SK-N-SH treated with all-trans-retinoic acid at 6 μM for 48 hours (cell line): ENCODE measurements around the gene COQ7.

Experiments
- ATAC-seq: fragments of 200-7000 bp; cut with Tn5 transposase; 3 replicates; pipeline ENCODE4 v1.9.1; 2020; ENCODE audit warnings: mild to moderate bottlenecking, moderate library complexity
- ARNTL ChIP-seq: fragments of 450-650 bp; formaldehyde crosslinking; IDR thresholded peaks from 2 replicates; pipeline ENCODE4 v1.5.0; 2020; ENCODE audit warnings: low read depth, mild to moderate bottlenecking, moderate library complexity, borderline replicate concordance
- BACH2 ChIP-seq: fragments of 250-450 bp; sonication (Bioruptor Pico); IDR thresholded peaks from 2 replicates; pipeline ENCODE4 v1.9.0; 2021; ENCODE audit warnings: mild to moderate bottlenecking, borderline replicate concordance
- CSDC2 ChIP-seq: fragments of 250-450 bp; sonication (Bioruptor Pico); IDR thresholded peaks from 2 replicates; pipeline ENCODE4 v1.5.0; 2020; ENCODE audit warnings: mild to moderate bottlenecking, moderate library complexity
- ESRRG ChIP-seq: fragments of 250-450 bp; sonication (Bioruptor Pico); IDR thresholded peaks from 2 replicates; pipeline ENCODE4 v1.6.1; 2021; ENCODE audit warnings: mild to moderate bottlenecking
- GLIS3 ChIP-seq: fragments of 250-450 bp; sonication (Bioruptor Pico); IDR thresholded peaks from 2 replicates; pipeline ENCODE4 v1.5.0; 2020; ENCODE audit warnings: mild to moderate bottlenecking, moderate library complexity
- ISL1 ChIP-seq: fragments of 250-450 bp; sonication (Bioruptor Pico); IDR thresholded peaks from 2 replicates; pipeline ENCODE4 v2.1.2; 2022; ENCODE audit warnings: mild to moderate bottlenecking, moderate library complexity
- OSR1 ChIP-seq: fragments of 250-450 bp; sonication (Bioruptor Pico); IDR thresholded peaks from 2 replicates; pipeline ENCODE4 v1.8.0; 2022; ENCODE audit warnings: moderate library complexity, mild to moderate bottlenecking, inconsistent platforms
- PPARA ChIP-seq: fragments of 250-450 bp; sonication (Bioruptor Pico); IDR thresholded peaks from 2 replicates; pipeline ENCODE4 v1.5.0; 2020; ENCODE audit warnings: mild to moderate bottlenecking, borderline replicate concordance
- RARB ChIP-seq: fragments of 250-450 bp; sonication (Bioruptor Pico); IDR thresholded peaks from 2 replicates; pipeline ENCODE4 v1.8.0; 2021; ENCODE audit warnings: mild to moderate bottlenecking, moderate library complexity
- TCF4 ChIP-seq: fragments of 250-450 bp; sonication (Bioruptor Pico); IDR thresholded peaks from 2 replicates; pipeline ENCODE4 v1.8.0; 2021; ENCODE audit warnings: mild to moderate bottlenecking, moderate library complexity, borderline replicate concordance
- ZC3H10 ChIP-seq: fragments of 250-450 bp; sonication (Bioruptor Pico); IDR thresholded peaks from 2 replicates; pipeline ENCODE4 v1.5.1; 2021; ENCODE audit warnings: mild to moderate bottlenecking, moderate library complexity
- ZFP3 ChIP-seq: fragments of 250-450 bp; sonication (Bioruptor Pico); IDR thresholded peaks from 2 replicates; pipeline ENCODE4 v1.5.0; 2020; ENCODE audit warnings: mild to moderate bottlenecking, moderate library complexity
- ZFP30 ChIP-seq: fragments of 450-650 bp; formaldehyde crosslinking; IDR thresholded peaks from 2 replicates; pipeline ENCODE4 v1.5.0; 2022; ENCODE audit warnings: mild to moderate bottlenecking, moderate library complexity
- ZNF565 ChIP-seq: fragments of 450-650 bp; formaldehyde crosslinking; conservative IDR thresholded peaks from 2 replicates; pipeline ENCODE4 v1.5.0; 2020; ENCODE audit warnings: low read depth, mild to moderate bottlenecking, moderate library complexity
- ZNF70 ChIP-seq: fragments of 450-650 bp; formaldehyde crosslinking; IDR thresholded peaks from 2 replicates; pipeline ENCODE4 v1.5.0; 2020; ENCODE audit warnings: mild to moderate bottlenecking, moderate library complexity
- ZNF8 ChIP-seq: fragments of 450-650 bp; formaldehyde crosslinking; IDR thresholded peaks from 2 replicates; pipeline ENCODE4 v1.5.0; 2020; ENCODE audit warnings: mild to moderate bottlenecking, moderate library complexity
- TF ChIP-seq, protein P1 (sequence below): fragments of 250-450 bp; sonication (Bioruptor Pico); IDR thresholded peaks from 2 replicates; pipeline ENCODE4 v1.5.1; 2020; ENCODE audit warnings: low read depth, mild to moderate bottlenecking, moderate library complexity
- TF ChIP-seq, protein P2 (sequence below): fragments of 250-450 bp; sonication (Bioruptor Pico); IDR thresholded peaks from 2 replicates; pipeline ENCODE4 v1.5.0; 2020; ENCODE audit warnings: mild to moderate bottlenecking, moderate library complexity
- TF ChIP-seq, protein P3 (sequence below): fragments of 250-450 bp; sonication (Bioruptor Pico); IDR thresholded peaks from 2 replicates; pipeline ENCODE4 v1.8.0; 2020; ENCODE audit warnings: mild to moderate bottlenecking, moderate library complexity, borderline replicate concordance
- TF ChIP-seq, protein P4 (sequence below): fragments of 250-450 bp; sonication (Bioruptor Pico); IDR thresholded peaks from 2 replicates; pipeline ENCODE4 v1.5.1; 2021; ENCODE audit warnings: mild to moderate bottlenecking, moderate library complexity
- TF ChIP-seq, protein P5 (sequence below): fragments of 250-450 bp; sonication (Bioruptor Pico); IDR thresholded peaks from 2 replicates; pipeline ENCODE4 v1.8.0; 2021; ENCODE audit warnings: low read depth, mild to moderate bottlenecking, moderate library complexity, borderline replicate concordance

The COQ7 gene

DNA sequence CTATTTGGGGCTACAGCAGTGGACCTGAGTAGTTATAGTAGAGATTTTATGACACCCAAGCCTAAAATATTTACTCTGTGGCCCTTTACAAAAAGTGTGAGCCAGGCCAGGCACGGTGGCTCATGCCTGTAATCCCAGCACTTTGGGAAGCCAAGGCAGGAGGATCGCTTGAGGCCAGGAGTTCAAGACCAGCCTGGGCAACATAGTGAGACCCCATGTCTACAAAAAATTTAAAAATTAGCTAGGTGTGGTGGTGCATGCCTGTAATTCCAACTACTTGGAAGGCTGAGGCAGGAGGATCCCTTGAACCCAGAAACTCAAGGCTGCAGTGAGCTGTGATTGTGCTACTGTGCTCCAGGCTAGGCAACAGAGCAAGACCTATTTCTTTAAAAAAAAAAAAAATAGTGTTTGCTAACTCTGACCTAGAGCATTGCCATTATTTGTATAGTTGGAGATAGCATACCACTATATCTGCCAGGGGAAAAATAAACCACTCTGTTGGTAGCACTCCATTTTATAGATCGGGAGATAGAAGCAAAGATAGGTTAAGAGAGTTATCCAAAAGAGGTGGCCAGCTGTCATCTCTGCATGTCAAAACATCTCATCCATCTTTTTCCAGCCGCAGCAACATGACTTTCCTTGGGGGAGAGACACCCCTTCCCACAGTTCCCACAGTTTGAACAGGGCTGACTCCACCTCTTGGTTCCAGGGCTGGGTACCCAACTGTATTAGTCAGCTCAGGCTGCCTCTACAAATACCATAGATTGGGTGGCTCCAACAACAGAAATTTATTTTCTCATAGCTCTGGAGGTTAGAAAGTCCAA lies 43.3 kb downstream of the COQ7 start (continued):
- TF ChIP-seq, protein P1, sequence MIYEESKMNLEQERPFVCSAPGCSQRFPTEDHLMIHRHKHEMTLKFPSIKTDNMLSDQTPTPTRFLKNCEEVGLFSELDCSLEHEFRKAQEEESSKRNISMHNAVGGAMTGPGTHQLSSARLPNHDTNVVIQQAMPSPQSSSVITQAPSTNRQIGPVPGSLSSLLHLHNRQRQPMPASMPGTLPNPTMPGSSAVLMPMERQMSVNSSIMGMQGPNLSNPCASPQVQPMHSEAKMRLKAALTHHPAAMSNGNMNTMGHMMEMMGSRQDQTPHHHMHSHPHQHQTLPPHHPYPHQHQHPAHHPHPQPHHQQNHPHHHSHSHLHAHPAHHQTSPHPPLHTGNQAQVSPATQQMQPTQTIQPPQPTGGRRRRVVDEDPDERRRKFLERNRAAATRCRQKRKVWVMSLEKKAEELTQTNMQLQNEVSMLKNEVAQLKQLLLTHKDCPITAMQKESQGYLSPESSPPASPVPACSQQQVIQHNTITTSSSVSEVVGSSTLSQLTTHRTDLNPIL (CRISPR knock-in tag) = no peak
- TF ChIP-seq ISL1 (CRISPR knock-in tag) = no peak

DNA sequence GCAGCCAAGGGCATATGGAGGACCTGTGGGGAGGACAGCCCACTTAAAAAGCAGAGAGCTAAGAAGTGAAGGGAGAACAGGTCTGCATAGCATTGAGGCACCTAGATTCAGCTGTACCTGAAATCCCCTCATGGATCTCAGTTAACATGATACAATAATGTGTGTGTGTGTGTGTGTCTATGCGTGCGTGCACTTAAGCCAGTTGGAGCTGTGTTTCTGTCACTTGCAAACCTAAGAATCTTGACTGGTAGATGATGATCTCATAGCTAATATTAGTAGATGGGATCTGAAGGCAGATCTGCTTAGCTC lies 44.6 kb downstream of the COQ7 start:
- no peak for TF ChIP-seq ZC3H10
- TF ChIP-seq ZNF565 = no peak
- TF ChIP-seq ZFP30 = no peak
- no peak for TF ChIP-seq ZNF70
- TF ChIP-seq ARNTL (CRISPR knock-in tag) = no peak
- TF ChIP-seq ZFP3 (CRISPR knock-in tag) = no peak
- TF ChIP-seq ESRRG (CRISPR knock-in tag) = no peak
- no peak for TF ChIP-seq TCF4 (CRISPR knock-in tag)
- no peak for TF ChIP-seq GLIS3 (CRISPR knock-in tag)
- TF ChIP-seq ISL1 (CRISPR knock-in tag) = no peak
- TF ChIP-seq, protein P2, sequence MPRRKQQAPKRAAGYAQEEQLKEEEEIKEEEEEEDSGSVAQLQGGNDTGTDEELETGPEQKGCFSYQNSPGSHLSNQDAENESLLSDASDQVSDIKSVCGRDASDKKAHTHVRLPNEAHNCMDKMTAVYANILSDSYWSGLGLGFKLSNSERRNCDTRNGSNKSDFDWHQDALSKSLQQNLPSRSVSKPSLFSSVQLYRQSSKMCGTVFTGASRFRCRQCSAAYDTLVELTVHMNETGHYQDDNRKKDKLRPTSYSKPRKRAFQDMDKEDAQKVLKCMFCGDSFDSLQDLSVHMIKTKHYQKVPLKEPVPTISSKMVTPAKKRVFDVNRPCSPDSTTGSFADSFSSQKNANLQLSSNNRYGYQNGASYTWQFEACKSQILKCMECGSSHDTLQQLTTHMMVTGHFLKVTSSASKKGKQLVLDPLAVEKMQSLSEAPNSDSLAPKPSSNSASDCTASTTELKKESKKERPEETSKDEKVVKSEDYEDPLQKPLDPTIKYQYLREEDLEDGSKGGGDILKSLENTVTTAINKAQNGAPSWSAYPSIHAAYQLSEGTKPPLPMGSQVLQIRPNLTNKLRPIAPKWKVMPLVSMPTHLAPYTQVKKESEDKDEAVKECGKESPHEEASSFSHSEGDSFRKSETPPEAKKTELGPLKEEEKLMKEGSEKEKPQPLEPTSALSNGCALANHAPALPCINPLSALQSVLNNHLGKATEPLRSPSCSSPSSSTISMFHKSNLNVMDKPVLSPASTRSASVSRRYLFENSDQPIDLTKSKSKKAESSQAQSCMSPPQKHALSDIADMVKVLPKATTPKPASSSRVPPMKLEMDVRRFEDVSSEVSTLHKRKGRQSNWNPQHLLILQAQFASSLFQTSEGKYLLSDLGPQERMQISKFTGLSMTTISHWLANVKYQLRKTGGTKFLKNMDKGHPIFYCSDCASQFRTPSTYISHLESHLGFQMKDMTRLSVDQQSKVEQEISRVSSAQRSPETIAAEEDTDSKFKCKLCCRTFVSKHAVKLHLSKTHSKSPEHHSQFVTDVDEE = no peak
- TF ChIP-seq, protein P3, sequence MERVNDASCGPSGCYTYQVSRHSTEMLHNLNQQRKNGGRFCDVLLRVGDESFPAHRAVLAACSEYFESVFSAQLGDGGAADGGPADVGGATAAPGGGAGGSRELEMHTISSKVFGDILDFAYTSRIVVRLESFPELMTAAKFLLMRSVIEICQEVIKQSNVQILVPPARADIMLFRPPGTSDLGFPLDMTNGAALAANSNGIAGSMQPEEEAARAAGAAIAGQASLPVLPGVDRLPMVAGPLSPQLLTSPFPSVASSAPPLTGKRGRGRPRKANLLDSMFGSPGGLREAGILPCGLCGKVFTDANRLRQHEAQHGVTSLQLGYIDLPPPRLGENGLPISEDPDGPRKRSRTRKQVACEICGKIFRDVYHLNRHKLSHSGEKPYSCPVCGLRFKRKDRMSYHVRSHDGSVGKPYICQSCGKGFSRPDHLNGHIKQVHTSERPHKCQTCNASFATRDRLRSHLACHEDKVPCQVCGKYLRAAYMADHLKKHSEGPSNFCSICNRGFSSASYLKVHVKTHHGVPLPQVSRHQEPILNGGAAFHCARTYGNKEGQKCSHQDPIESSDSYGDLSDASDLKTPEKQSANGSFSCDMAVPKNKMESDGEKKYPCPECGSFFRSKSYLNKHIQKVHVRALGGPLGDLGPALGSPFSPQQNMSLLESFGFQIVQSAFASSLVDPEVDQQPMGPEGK = no peak
- TF ChIP-seq OSR1 = no peak
- no peak for TF ChIP-seq PPARA (CRISPR knock-in tag)
- TF ChIP-seq, protein P4, sequence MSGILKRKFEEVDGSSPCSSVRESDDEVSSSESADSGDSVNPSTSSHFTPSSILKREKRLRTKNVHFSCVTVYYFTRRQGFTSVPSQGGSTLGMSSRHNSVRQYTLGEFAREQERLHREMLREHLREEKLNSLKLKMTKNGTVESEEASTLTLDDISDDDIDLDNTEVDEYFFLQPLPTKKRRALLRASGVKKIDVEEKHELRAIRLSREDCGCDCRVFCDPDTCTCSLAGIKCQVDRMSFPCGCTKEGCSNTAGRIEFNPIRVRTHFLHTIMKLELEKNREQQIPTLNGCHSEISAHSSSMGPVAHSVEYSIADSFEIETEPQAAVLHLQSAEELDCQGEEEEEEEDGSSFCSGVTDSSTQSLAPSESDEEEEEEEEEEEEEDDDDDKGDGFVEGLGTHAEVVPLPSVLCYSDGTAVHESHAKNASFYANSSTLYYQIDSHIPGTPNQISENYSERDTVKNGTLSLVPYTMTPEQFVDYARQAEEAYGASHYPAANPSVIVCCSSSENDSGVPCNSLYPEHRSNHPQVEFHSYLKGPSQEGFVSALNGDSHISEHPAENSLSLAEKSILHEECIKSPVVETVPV (CRISPR knock-in tag) = no peak
- TF ChIP-seq BACH2 (CRISPR knock-in tag) = no peak
- TF ChIP-seq, protein P1 (CRISPR knock-in tag) = no peak
- no peak for TF ChIP-seq CSDC2 (CRISPR knock-in tag)
- TF ChIP-seq RARB (CRISPR knock-in tag) = no peak
- ATAC-seq = no peak

DNA sequence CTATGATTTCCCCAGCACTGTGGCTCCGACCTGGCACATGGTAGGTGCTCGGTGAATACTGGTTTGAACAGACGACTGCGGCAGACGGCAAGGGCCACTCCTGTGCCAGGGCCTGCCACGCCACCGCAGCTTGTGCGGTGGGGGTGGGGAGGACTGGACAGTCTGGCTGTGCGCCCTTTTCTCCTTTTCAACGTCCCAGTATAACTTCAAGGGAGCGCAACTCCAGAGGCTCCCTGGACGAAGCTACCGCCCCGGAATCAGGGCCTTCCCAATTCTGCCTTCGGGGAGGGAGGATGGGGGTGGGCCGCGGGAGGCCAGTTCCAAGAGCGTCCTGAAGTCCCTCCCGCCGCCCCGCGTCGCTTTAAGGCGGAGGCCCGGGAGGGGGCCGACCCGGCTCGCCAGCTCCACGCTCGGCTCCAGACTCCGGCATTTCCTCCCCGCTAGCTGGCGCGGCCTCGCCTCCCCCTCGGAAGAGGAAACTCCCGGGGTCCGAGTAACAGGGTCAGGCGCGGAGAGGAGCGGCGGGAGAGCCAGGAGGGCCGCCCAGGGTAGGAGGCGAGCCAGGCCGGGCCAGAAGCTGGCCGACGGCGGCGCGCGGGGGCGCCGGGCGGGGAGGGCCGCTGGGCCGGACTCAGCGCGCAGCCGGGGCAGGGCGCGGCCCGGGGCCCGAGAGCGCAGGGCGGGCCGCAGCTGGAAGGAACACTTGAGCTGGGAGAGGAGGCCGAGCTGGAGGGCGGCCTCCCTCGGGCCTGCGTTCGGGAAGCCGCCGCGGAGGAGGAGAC lies 46.4 kb downstream of the COQ7 start, which contains the start of gene ITPRIPL2:
TSS of gene ITPRIPL2 (plus strand) at position 388 of the 782 bp plus-strand sequence. CDS start 498 bp downstream, outside the sequence.
- ATAC-seq = peak; percentile 91
- TF ChIP-seq, protein P5, sequence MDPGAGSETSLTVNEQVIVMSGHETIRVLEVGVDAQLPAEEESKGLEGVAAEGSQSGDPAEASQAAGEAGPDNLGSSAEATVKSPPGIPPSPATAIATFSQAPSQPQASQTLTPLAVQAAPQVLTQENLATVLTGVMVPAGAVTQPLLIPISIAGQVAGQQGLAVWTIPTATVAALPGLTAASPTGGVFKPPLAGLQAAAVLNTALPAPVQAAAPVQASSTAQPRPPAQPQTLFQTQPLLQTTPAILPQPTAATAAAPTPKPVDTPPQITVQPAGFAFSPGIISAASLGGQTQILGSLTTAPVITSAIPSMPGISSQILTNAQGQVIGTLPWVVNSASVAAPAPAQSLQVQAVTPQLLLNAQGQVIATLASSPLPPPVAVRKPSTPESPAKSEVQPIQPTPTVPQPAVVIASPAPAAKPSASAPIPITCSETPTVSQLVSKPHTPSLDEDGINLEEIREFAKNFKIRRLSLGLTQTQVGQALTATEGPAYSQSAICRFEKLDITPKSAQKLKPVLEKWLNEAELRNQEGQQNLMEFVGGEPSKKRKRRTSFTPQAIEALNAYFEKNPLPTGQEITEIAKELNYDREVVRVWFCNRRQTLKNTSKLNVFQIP = no peak
- TF ChIP-seq, protein P1 (CRISPR knock-in tag) = no peak
- TF ChIP-seq ZNF565 (no peak), ZNF70 (no peak), ISL1 (CRISPR knock-in tag) (no peak), CSDC2 (CRISPR knock-in tag) (no peak), RARB (CRISPR knock-in tag) (no peak), ZNF8 (CRISPR knock-in tag) (no peak), PPARA (CRISPR knock-in tag) (no peak)
